Endothelial cell of umbilical vein (primary cell): ENCODE data around the gene RAB28.

Experiments
- CTCF ChIP-seq, 2 donors: IDR thresholded peaks; 1 replicate in 1 of 2; 2 replicates in 1 of 2; pipeline ENCODE4 v1.5.1; 2011; ENCODE audit warnings: low read length in 2 of 2, mild to moderate bottlenecking in 2 of 2, moderate library complexity in 2 of 2, control low read depth in 1 of 2, inconsistent platforms in 1 of 2, low read depth in 1 of 2; ENCODE audit not compliant: insufficient read depth in 1 of 2; ENCODE audit errors: extremely low read depth in 1 of 2
- EZH2 ChIP-seq: IDR thresholded peaks from 2 replicates; pipeline ENCODE4 v1.6.1; 2012; ENCODE audit warnings: borderline replicate concordance, low read depth, mild to moderate bottlenecking, moderate library complexity, low read length, inconsistent platforms; ENCODE audit not compliant: severe bottlenecking
- FOS ChIP-seq: IDR thresholded peaks from 2 replicates; pipeline ENCODE4 v1.6.1; 2011; ENCODE audit warnings: mild to moderate bottlenecking, low read length, moderate library complexity, borderline replicate concordance; ENCODE audit not compliant: insufficient read depth
- MAX ChIP-seq: IDR thresholded peaks from 2 replicates; pipeline ENCODE4 v1.6.1; 2011; ENCODE audit not compliant: insufficient read depth, insufficient read length
- MYC ChIP-seq: IDR thresholded peaks from one replicate; pipeline ENCODE4 v1.6.1; 2011; ENCODE audit warnings: mild to moderate bottlenecking, low read depth, low read length
- POLR2A ChIP-seq: IDR thresholded peaks from 2 replicates; pipeline ENCODE4 v1.6.1; 2012; ENCODE audit warnings: low read depth, mild to moderate bottlenecking, control low read depth, low read length
- POLR2AphosphoS5 ChIP-seq: IDR thresholded peaks from 2 replicates; pipeline ENCODE4 v1.6.1; 2012; ENCODE audit warnings: low read depth, mild to moderate bottlenecking, control low read depth, low read length, moderate library complexity; ENCODE audit not compliant: insufficient read depth

GRCh38 chr4:13527192-13527980 is 43.2 kb upstream of the RAB28 start:
- TF ChIP-seq POLR2A (no peak), CTCF (IDR thresholded peaks at IDR 0.05; ENCODE audit: extremely low read depth in 1 of 2, insufficient read depth in 1 of 2, low read depth in 1 of 2, low read length in 2 of 2) (no peak), POLR2AphosphoS5 (no peak), MAX (no peak), EZH2 (peak; percentile 93), FOS (no peak), MYC (no peak)
